NCI-H82 treated with DMSO at 0.1 percent for 48 hours (cell line): Measurements from ENCODE around the gene GLS.
"Not testable (repeated sequence)": the region's sequence is repeated elsewhere in the genome, so short reads cannot be mapped to it uniquely, and the experiment has no call there.

Experiments
- DNase-seq: peaks from one replicate; lab custom pipeline; 2025; ENCODE audit not compliant: unreplicated experiment; lab: John Stamatoyannopoulos, UW

Gene GLS

DNA sequence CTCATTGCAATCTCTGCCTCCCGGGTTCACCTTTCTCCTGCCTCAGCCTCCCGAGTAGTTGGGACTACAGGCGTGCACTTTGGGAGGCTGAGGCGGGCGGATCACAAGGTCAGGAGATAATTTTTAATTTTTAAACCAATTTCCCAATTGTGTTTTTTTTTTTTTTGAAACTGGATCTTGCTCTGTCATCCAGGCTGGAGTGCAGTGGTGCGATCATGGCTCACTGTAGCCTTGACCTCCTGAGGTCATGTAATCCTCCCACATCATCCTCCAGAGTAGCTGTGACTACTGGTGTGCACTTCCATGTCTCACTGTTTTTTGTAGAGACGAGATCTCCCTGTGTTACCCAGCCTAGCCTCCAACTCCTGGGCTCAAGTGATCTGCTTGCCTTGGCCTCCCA, 49.3 kb downstream of the GLS start:
- no peak for DNase-seq

DNA sequence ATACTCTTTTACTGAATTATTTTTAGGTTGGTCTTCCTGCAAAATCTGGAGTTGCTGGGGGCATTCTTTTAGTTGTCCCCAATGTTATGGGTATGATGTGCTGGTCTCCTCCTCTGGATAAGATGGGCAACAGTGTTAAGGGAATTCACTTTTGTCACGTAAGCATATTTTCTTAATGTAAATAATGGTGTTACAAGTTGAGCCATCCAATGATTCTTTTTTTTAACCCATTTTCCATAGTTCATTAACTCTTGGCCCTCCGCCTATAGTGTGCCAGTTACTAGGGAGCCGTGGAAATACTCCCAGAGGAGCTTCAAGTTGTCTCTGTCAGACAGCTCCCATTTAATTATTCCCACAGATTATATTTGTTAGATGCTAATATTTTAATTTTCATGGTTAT, 49.8 kb downstream of the GLS start:
- DNase-seq, result no peak

- DNase-seq, result no peak
Measured at GRCh38 chr2:190932514-190932913, 51.9 kb downstream of the GLS start.

GRCh38 chr2:190933361-190933760, 52.7 kb downstream of the GLS start:
- DNase-seq, result no peak

DNA sequence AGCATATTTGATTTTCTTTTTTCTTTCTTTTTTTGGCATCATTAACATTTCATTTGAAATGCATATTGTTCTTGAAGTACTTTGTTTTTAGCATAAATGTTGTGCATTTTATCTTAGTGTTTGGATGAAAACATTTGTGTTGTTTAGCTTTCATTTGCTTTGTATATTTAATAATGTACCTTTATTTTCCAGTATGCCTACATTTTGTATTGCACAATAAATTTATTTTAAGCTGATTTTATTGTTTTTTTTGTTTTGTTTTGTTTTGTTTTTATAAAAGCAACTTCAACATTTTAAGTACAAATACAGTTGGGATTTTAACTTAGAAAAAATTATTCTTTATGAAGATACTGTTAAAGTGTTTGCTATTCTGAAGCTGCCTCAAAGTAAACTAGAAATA, 54.4 kb downstream of the GLS start:
- DNase-seq, result no peak

DNA sequence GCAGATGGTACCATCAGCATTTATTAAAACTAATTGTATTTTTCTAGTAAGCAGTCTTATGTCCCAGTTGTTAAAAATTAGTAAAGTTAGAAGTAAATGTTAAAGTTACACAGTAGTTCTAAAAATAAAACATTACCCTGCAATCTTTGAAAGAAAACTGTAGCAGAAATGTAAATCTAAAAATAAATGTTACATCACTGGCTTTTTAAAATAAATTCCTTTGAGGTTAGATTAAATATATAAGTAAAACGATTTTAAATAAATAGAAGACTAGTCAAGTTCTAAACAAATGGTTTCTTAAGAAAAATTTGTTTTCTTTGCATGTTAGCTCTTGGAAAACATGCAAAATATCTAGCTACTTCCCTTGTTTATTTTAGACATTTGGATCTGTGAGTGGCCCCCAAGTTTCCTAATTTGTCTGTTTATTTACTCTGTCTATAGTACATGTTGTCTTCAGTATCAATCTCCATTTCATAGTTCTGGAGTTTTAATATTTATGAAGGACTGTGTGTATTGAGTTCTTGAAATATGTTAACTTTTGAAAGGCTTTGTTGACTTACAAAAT, 58.2 kb downstream of the GLS start:
- DNase-seq, result no peak

- DNase-seq, result no peak
Measured at GRCh38 chr2:190940454-190940853, 59.8 kb downstream of the GLS start.

DNA sequence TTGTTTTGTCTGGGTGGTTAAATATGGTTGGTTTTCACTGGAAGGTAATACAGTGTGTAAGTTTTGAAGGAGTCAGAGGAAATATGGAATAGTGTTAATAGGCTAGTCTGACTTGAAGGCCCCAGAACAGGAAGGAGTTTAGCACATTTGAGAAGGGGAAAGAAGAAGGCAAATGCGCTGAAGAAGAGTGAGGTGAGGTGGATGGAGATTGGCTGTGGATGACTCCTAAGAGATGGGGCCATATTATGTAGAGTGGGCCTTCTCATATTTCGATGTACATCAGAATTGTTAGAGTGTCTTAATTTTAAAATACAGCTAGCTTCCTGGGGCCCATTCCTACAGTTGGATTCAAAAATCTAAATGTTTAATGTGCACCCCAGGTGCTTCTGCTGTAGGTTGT, 61.0 kb downstream of the GLS start:
- DNase-seq, result no peak

- no peak for DNase-seq
Measured at GRCh38 chr2:190942697-190943096, 62.1 kb downstream of the GLS start.

- DNase-seq, result no peak
Measured at GRCh38 chr2:190943706-190944105, 63.1 kb downstream of the GLS start.

DNA sequence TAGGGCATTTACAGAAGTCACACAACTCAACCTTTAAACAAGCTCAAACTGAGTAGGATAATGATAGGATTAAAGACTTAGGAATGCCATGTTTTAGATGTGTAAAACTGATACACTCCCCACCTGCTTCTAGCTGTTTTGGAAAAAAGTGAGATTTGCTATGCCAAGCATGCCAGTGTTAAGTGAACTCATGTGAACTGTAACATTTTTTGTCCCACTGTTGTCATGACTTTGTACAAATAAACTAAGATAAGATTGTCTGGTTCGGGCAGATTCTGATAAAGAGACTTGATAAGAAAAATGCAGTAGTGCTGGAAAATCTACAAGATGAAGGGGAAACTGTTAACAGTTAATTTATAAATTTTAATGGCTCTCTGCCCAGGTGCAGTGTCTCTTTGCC, 66.5 kb downstream of the GLS start:
- no peak for DNase-seq

DNA sequence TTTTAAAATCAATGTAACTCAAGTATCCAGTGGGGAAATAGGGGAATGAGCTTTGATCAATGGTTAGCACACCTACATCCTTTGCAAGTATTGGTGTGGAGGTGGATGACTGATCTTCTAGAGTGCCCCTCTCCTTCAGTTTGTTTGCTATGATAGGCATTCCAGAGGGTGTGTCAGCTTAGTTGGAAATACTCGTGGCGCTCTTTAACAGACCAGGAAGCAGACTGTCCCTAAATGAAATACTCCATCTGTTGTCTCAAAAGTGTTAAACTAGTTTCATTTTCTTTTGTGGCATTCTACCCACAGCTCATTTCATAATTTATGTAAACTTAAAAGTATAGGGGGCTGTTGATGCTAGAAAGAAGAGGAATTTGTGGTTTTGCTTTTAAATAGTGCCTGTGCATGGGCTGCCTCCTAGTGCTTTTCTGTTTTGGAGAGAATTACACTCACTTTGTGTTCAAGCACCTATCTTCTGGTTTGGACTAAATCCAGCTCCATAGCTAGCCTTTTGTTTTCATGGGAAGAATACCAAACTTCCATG, 67.2 kb downstream of the GLS start:
- no peak for DNase-seq

GRCh38 chr2:190948671-190949070, 68.0 kb downstream of the GLS start:
- no peak for DNase-seq

GRCh38 chr2:190950566-190950991, 70.0 kb downstream of the GLS start:
- no peak for DNase-seq

DNA sequence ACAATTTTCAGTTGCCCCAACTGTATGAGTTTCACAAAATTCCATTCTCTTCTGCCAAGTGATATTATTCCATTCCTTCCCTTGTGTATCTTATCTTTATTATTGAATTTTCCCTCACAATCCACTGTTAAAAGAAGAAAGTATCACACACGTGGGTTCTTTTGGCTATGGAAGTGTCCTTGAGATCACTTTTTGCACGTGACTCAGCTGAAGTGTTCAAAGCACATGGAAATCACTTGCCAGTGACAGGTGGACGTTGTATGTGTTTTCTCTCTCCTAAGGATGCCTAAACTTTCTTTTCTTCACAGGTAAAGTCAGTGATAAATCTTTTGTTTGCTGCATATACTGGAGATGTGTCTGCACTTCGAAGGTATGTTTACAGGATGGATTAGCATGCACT, 72.6 kb downstream of the GLS start:
- no peak for DNase-seq

DNA sequence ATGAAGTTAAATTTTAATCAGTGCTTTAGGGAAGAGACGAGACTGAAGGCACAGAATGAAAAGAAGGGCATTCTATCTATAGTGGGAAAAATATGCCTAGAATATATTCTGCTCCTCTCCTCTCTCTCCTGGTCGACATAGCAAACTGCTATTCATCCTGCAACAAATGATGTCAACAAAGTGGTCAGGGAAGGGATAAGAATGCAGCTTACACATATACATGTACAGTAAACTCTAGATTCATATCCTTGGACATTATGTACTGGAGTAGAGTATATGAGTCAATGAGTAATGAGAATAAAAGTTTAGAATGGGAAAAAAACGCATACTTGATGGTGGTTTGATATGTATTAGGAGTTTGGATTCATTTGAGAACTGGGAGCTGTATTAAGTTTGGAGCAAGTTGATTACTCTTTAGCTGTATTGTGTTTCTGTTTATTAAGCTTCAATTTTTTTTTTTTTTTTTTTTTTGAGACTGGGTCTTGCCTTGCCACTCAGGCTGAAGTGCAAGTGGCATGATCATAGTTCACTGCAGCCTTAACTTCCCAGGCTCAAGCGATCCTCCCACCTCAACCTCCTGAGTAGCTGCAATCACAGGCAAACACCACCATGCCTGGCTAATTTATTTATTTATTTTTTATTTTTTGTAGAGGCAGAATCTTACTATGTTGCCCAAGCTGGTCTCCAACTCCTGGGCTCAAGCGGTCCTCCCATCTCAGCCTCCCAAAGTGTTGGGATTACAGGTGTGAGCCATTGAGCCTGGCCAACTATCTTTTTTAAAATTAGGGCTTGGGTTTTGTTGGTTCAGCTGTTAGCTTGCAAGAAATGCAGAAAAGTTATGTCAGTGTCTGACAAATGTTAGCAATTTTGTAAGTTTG, 79.5 kb downstream of the GLS start:
- no peak for DNase-seq

DNA sequence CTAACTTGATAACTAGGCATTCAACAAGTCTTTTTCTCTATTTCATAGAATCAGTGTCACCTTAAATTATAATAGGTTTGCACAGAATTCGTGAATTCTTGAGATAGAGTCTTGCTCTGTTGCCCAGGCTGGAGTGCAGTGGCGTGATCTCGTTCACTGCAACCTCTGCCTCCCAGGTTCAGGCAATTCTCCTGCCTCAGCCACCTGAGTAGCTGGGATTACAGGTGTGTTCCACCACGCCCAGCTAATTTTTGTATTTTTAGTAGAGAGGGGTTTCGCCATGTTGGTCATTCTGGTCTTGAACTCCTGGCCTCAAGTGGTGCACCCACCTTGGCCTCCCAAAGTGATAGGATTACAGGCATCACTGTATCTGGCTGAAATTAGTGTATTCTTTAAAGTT, 80.5 kb downstream of the GLS start:
- not testable (repeated sequence) for DNase-seq

GRCh38 chr2:190961918-190962487, 81.4 kb downstream of the GLS start:
- DNase-seq, result no peak

DNA sequence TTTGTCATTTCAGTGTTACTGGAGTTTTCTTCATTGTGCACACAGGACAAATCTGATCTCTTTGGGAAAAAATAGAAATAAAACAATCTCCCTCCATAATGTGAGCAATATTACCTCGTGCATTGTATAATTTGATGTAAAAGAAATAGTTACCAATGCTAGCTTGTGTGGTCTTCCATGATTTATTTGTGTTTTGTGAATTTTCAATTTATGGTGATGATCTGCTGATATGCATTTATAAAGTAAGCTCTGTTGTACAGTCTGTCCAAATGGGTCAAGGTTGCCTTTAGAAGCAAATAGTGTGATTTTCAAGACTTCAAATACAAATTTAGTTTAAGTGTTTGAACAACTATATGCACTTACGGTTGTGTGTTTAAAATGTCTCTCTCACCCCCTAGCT, 82.5 kb downstream of the GLS start:
- no peak for DNase-seq

- no peak for DNase-seq
Measured at GRCh38 chr2:190964170-190964795, 83.7 kb downstream of the GLS start.

- DNase-seq, result no peak
Measured at GRCh38 chr2:190965580-190966222, 85.1 kb downstream of the GLS start.
